Loucy (cell line): Measurements from ENCODE around the gene CACNA1B.

Experiments
- EZH2phosphoT487 ChIP-seq: fragments of 200-600 bp; IDR thresholded peaks from 2 replicates; pipeline ENCODE4 v1.6.1; 2018; ENCODE audit warnings: antibody characterized with exemption, mild to moderate bottlenecking, moderate library complexity, borderline replicate concordance
- TF ChIP-seq, protein P1 (sequence below): fragments of 200-600 bp; sonication (generic); conservative IDR thresholded peaks from 2 replicates; pipeline ENCODE4 v1.5.1; 2014; ENCODE audit warnings: mild to moderate bottlenecking, antibody characterized with exemption, low read length

DNA sequence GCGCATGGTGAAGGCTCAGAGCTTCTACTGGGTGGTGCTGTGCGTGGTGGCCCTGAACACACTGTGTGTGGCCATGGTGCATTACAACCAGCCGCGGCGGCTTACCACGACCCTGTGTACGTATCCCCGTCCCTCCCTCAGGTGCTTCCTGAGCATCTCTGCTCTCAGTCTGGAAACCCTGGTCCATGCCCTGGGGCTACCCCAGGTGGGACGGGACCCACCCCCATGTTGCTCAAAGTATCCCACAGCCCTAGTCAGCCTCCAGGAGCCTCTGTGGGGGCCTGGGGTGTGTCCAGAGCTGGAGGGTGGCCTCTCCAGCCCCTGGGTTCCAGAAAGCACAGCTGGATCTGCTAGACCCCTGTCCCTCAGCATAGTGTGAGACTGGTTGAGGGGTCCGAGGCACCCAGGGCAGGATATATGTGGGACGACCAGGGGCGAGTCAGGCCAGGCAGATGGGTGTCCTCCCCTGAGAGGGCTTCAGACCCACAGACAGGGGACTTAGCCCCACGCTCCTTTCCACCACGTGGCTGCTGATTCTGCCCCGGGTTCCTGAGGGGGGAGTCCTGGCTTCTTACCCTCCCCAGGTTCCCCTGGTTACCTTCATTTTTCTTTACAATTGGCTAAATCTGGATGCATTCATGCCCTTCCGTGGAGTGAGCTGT is 94.0 kb downstream of the CACNA1B start:
- TF ChIP-seq, protein P1, sequence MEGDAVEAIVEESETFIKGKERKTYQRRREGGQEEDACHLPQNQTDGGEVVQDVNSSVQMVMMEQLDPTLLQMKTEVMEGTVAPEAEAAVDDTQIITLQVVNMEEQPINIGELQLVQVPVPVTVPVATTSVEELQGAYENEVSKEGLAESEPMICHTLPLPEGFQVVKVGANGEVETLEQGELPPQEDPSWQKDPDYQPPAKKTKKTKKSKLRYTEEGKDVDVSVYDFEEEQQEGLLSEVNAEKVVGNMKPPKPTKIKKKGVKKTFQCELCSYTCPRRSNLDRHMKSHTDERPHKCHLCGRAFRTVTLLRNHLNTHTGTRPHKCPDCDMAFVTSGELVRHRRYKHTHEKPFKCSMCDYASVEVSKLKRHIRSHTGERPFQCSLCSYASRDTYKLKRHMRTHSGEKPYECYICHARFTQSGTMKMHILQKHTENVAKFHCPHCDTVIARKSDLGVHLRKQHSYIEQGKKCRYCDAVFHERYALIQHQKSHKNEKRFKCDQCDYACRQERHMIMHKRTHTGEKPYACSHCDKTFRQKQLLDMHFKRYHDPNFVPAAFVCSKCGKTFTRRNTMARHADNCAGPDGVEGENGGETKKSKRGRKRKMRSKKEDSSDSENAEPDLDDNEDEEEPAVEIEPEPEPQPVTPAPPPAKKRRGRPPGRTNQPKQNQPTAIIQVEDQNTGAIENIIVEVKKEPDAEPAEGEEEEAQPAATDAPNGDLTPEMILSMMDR: no peak
- TF ChIP-seq EZH2phosphoT487: no peak
